Measurements from ENCODE around the gene WDR47. TPM values are rescaled to one million over a fixed set of nuclear protein-coding genes. Genes with fewer than 3 reads are reported as not detected.
"Not testable (repeated sequence)": the region's sequence is repeated elsewhere in the genome, so short reads cannot be mapped to it uniquely, and the experiment has no call there.

Gene WDR47
- total RNA-seq, 2 donors from 2014 or later: 18.7 to 20.5 TPM

DNA sequence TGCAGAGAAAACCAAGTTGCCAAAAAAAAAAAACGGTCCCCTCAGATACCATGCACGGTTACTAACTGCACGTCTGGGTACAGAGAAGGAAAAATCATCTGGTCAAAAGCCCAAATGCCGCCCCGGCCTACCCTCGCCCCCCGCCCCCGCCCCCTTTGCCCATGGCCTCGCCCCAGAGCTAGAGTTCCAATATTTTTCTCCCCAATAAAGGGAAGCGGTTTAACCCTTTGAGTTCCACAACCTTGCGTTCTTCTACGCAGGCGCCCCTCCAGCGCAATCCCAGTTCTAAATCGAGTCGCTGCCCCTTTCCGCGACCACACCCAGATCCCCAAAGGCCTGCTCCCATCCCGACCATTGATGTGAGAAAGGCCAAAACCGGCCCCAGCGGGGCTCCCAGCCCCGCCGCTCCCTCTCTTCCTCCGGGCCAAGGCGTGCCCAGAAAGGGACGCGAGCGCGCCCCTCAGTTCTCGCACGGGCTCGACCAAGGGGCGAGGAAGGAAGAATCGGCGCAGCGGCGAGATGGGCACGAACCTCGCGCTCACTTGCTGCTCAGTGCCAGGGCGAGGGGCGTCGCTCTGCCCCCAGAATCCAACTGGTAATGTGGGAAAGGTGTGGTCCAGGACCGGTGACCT lies 797 bp downstream of the WDR47 start:
- TF ChIP-seq, protein P1, sequence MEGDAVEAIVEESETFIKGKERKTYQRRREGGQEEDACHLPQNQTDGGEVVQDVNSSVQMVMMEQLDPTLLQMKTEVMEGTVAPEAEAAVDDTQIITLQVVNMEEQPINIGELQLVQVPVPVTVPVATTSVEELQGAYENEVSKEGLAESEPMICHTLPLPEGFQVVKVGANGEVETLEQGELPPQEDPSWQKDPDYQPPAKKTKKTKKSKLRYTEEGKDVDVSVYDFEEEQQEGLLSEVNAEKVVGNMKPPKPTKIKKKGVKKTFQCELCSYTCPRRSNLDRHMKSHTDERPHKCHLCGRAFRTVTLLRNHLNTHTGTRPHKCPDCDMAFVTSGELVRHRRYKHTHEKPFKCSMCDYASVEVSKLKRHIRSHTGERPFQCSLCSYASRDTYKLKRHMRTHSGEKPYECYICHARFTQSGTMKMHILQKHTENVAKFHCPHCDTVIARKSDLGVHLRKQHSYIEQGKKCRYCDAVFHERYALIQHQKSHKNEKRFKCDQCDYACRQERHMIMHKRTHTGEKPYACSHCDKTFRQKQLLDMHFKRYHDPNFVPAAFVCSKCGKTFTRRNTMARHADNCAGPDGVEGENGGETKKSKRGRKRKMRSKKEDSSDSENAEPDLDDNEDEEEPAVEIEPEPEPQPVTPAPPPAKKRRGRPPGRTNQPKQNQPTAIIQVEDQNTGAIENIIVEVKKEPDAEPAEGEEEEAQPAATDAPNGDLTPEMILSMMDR (IDR thresholded peaks at IDR 0.05): no peak
- peaks cover 10 to 13% of the 10 kb centered on the region in 2 donors for H3K4me1 ChIP-seq (ENCODE audit: control insufficient read depth in 1 of 2, low read depth in 2 of 2)
- H3K27me3 ChIP-seq (replicated peaks; ENCODE audit: insufficient read depth): no peaks in the 10 kb centered on the region
- ATAC-seq (ENCODE audit: insufficient number of reproducible peaks, low FRiP score, low read depth): no peak
- DNase-seq (ENCODE audit: low spot score): no peak
- no peaks in the 10 kb centered on the region for H3K9me3 ChIP-seq
- H3K4me3 ChIP-seq: peak overlapping the region; percentile 98
- H3K36me3 ChIP-seq: no peaks in the 10 kb centered on the region
- H3K27ac ChIP-seq: peak overlapping the region; percentile 84 to 86

DNA sequence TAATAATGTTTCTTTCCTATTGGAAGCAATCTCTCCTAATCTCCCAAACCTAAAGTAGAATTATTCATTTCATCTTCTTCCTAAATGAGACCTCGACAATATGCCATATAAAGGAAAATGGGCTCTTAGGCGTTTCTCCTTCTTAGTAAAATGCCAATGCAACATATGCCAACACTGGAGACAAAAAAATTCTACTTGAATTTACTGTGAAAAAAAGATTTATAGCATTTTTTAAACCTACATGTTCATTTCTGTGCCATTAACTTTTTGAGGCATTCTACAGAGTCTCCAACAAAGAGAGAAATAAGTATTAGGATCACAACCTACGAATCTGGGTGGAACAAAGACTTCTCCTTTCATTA lies 1.3 kb downstream of the WDR47 start:
- TF ChIP-seq, protein P1 (IDR thresholded peaks at IDR 0.05): no peak
- Histone ChIP-seq H3K27me3 (replicated peaks; ENCODE audit: insufficient read depth) (no peaks in the 10 kb centered on the region), H3K4me3 (peak overlapping the region; percentile 98), H3K36me3 (no peaks in the 10 kb centered on the region), H3K27ac (no peak overlapping the region), H3K4me1 (ENCODE audit: control insufficient read depth in 1 of 2, low read depth in 2 of 2) (peaks cover 10 to 13% of the 10 kb centered on the region in 2 donors), H3K9me3 (no peaks in the 10 kb centered on the region)
- no peak for ATAC-seq (ENCODE audit: insufficient number of reproducible peaks, low FRiP score, low read depth)
- no peak for DNase-seq (ENCODE audit: low spot score)

DNA sequence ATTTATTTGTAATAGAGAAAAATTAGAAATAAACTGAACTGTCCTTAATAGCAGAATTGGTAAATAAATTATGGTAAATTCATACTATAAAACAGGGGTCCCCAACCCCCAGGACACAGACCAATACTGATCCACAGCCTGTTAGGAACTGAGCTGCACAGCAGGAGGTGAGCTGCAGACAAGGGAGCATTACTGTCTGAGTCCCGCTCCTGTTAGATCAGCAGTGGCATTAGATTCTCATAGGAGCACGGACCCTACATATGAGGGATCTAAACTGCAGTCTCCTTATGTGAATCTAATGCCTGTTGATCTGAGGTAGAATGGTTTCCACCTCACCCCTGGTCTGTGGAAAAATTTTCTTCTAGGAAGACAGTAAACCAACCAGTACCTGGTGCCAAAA lies 7.5 kb downstream of the WDR47 start:
- no peak overlapping the region for H3K27ac ChIP-seq
- no peaks in the 10 kb centered on the region for H3K36me3 ChIP-seq
- TF ChIP-seq, protein P1 (IDR thresholded peaks at IDR 0.05): no peak
- ATAC-seq (ENCODE audit: insufficient number of reproducible peaks, low FRiP score, low read depth) (no peak), DNase-seq (ENCODE audit: low spot score) (no peak)
- H3K4me3 ChIP-seq: no peak overlapping the region
- H3K4me1 ChIP-seq (ENCODE audit: control insufficient read depth in 1 of 2, low read depth in 2 of 2): peaks cover 0 to 3% of the 10 kb centered on the region in 2 donors
- no peaks in the 10 kb centered on the region for H3K27me3 ChIP-seq (replicated peaks; ENCODE audit: insufficient read depth)
- no peaks in the 10 kb centered on the region for H3K9me3 ChIP-seq

DNA sequence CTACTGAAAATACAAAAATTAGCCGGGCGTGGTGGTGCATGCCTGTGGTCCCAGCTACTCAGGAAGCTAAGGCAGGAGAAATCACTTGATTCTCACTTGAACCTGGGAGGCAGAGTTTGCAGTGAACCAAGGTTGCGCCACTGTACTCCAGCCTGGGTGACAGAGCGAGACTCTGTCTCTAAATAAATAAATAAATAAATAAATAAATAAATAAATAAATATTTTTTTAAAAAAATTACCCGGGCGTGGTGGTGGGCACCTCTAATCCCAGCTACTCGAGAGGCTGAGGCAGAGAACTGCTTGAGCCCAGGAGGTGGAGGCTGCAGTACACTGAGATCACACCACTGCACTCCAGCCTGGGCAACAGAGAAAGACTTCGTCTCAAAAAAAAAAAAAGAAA lies 12.4 kb downstream of the WDR47 start:
- not testable (repeated sequence) for DNase-seq (ENCODE audit: low spot score); H3K27ac ChIP-seq; ATAC-seq (ENCODE audit: insufficient number of reproducible peaks, low FRiP score, low read depth); H3K27me3 ChIP-seq (replicated peaks; ENCODE audit: insufficient read depth); H3K9me3 ChIP-seq; H3K4me3 ChIP-seq; H3K4me1 ChIP-seq (ENCODE audit: control insufficient read depth in 1 of 2, low read depth in 2 of 2); H3K36me3 ChIP-seq

DNA sequence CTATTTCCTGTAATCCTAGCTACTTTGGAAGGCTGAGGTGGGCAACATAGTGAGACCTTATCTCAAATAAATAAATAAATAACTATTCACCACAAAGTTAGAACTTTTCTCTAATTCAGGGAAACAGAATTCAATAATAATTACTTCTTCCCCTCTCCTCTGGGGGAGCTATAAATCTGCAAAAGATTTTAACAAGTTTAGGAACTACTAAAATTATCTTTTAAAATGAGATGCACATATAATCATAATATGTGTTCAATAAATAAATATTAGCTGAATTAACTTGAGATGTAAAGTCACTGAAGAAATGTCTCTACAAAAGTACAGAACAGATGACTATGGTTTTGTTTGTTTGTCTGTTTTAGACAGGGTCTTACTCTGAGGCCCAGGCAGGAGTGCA lies 14.1 kb downstream of the WDR47 start:
- Histone ChIP-seq H3K36me3 (no peaks in the 10 kb centered on the region), H3K4me1 (ENCODE audit: control insufficient read depth in 1 of 2, low read depth in 2 of 2) (no peaks in the 10 kb centered on the region), H3K27ac (no peak overlapping the region), H3K9me3 (no peaks in the 10 kb centered on the region), H3K4me3 (no peak overlapping the region), H3K27me3 (replicated peaks; ENCODE audit: insufficient read depth) (no peaks in the 10 kb centered on the region)
- TF ChIP-seq, protein P1 (IDR thresholded peaks at IDR 0.05): no peak
- no peak for ATAC-seq (ENCODE audit: insufficient number of reproducible peaks, low FRiP score, low read depth)
- DNase-seq (ENCODE audit: low spot score): no peak

DNA sequence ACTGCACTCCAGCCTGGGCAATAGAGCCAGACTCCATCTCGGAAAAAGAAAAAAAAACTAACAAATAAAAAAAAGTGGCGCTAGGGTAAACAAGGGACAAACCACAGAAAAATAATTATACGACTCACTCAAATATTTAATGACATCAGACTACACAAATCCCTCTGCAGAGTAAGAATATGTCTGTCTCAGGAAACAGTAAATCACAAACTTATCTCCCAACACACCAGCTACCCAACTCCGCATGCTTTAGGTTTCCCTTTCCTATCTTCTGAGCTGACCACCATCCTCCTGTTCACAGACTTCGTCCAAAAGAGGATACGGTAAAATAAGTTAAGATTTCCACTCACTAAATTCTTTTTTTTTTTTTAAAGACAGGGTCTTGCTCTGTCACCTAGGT lies 16.2 kb downstream of the WDR47 start:
- no peak for DNase-seq (ENCODE audit: low spot score)
- H3K27me3 ChIP-seq (replicated peaks; ENCODE audit: insufficient read depth): no peaks in the 10 kb centered on the region
- H3K9me3 ChIP-seq: no peaks in the 10 kb centered on the region
- H3K36me3 ChIP-seq: no peaks in the 10 kb centered on the region
- no peak for ATAC-seq (ENCODE audit: insufficient number of reproducible peaks, low FRiP score, low read depth)
- no peak overlapping the region for H3K4me3 ChIP-seq
- TF ChIP-seq, protein P1 (IDR thresholded peaks at IDR 0.05): no peak
- H3K27ac ChIP-seq: no peak overlapping the region
- no peaks in the 10 kb centered on the region for H3K4me1 ChIP-seq (ENCODE audit: control insufficient read depth in 1 of 2, low read depth in 2 of 2)

Data from thoracic aorta (tissue), 2 donors.